Loucy (cell line): ENCODE results near the gene HLA-DMA.

ENCODE experiments used
- H2AFZ ChIP-seq: fragments of 200-600 bp; sonication (generic); 2 replicates; pipeline ENCODE4 v1.6.0; 2016; ENCODE audit warnings: antibody characterized with exemption, mild to moderate bottlenecking, low read length, moderate library complexity
- H3F3A ChIP-seq: fragments of 200-600 bp; 2 replicates; pipeline ENCODE4 v1.6.0; 2016; ENCODE audit warnings: antibody characterized with exemption, low read depth, mild to moderate bottlenecking
- H3K27me3 ChIP-seq: fragments of 200-600 bp; sonication (generic); 2 replicates; pipeline ENCODE4 v1.6.1; 2014; ENCODE audit warnings: low read length, mild to moderate bottlenecking; ENCODE audit not compliant: insufficient read depth, poor library complexity, severe bottlenecking
- H3K36me3 ChIP-seq: fragments of 200-600 bp; sonication (generic); 2 replicates; pipeline ENCODE4 v1.6.1; 2016; ENCODE audit warnings: low read length; ENCODE audit not compliant: insufficient read depth
- H3K4me1 ChIP-seq: fragments of 200-600 bp; sonication (generic); 2 replicates; pipeline ENCODE4 v1.5.1; 2014; ENCODE audit warnings: low read length, mild to moderate bottlenecking; ENCODE audit not compliant: insufficient read depth, poor library complexity, severe bottlenecking
- H3K4me2 ChIP-seq: fragments of 200-600 bp; sonication (generic); 2 replicates; pipeline ENCODE4 v1.6.0; 2014; ENCODE audit warnings: antibody characterized with exemption, low read length, low read depth, mild to moderate bottlenecking; ENCODE audit not compliant: poor library complexity, severe bottlenecking
- H3K4me3 ChIP-seq: fragments of 200-600 bp; sonication (generic); 2 replicates; pipeline ENCODE4 v1.5.1; 2014; ENCODE audit warnings: low read length, mild to moderate bottlenecking, mixed read lengths; ENCODE audit not compliant: poor library complexity, severe bottlenecking
- H3K79me2 ChIP-seq: fragments of 200-600 bp; sonication (generic); 2 replicates; pipeline ENCODE4 v1.6.1; 2014; ENCODE audit warnings: low read length; ENCODE audit not compliant: insufficient read depth
- H3K9ac ChIP-seq: fragments of 200-600 bp; sonication (generic); 2 replicates; pipeline ENCODE4 v1.6.0; 2014; ENCODE audit warnings: mild to moderate bottlenecking, low read depth, low read length, moderate library complexity; ENCODE audit not compliant: poor library complexity, severe bottlenecking
- H3K9me2 ChIP-seq: fragments of 200-600 bp; sonication (generic); replicated peaks from 2 replicates; pipeline ENCODE4 v1.6.1; 2016; ENCODE audit warnings: low read depth, low read length, mixed read lengths
- H3K9me3 ChIP-seq: fragments of 200-600 bp; sonication (generic); 2 replicates; pipeline ENCODE4 v1.6.1; 2014; ENCODE audit warnings: mild to moderate bottlenecking, antibody characterized with exemption, low read length, low read depth; ENCODE audit not compliant: insufficient read depth
- H4K20me1 ChIP-seq: fragments of 200-600 bp; sonication (generic); 2 replicates; pipeline ENCODE4 v1.6.0; 2014; ENCODE audit warnings: antibody characterized with exemption, low read length, mild to moderate bottlenecking; ENCODE audit not compliant: insufficient read depth, poor library complexity, severe bottlenecking
- CTCF ChIP-seq: fragments of 200-600 bp; sonication (generic); conservative IDR thresholded peaks from 2 replicates; pipeline ENCODE4 v1.5.1; 2014; ENCODE audit warnings: mild to moderate bottlenecking, antibody characterized with exemption, low read length
- EZH2phosphoT487 ChIP-seq: fragments of 200-600 bp; IDR thresholded peaks from 2 replicates; pipeline ENCODE4 v1.6.1; 2018; ENCODE audit warnings: antibody characterized with exemption, mild to moderate bottlenecking, moderate library complexity, borderline replicate concordance

Gene HLA-DMA

GRCh38 chr6:32972353-32973143 is 19.7 kb upstream of the HLA-DMA start:
- Histone ChIP-seq H3K79me2 (peaks cover 87% of the 10 kb centered on the region), H3K9ac (peak overlapping the region; percentile 84), H3K36me3 (peaks cover 59% of the 10 kb centered on the region), H3K9me2 (no peaks in the 10 kb centered on the region), H3F3A (peaks cover 9% of the 10 kb centered on the region; the same call in 1 of the 2 replicates), H3K9me3 (no peaks in the 10 kb centered on the region), H3K27me3 (peaks cover 42% of the 10 kb centered on the region), H3K4me3 (peak overlapping the region; percentile 96), H2AFZ (no peak overlapping the region), H3K4me1 (peaks cover 31% of the 10 kb centered on the region), H4K20me1 (peaks cover 54% of the 10 kb centered on the region), H3K4me2 (peak overlapping the region; percentile 93)
- no peak for TF ChIP-seq CTCF
- no peak for TF ChIP-seq EZH2phosphoT487

- H4K20me1 ChIP-seq, result peaks cover 49% of the 10 kb centered on the region
- peaks cover 52% of the 10 kb centered on the region for H3K36me3 ChIP-seq
- peak overlapping the region; percentile 93 for H3K4me2 ChIP-seq
- H3K9ac ChIP-seq, result peak overlapping the region; percentile 100
- no peak overlapping the region for H2AFZ ChIP-seq
- H3K79me2 ChIP-seq, result peaks cover 85% of the 10 kb centered on the region
- no peak for TF ChIP-seq EZH2phosphoT487
- TF ChIP-seq CTCF, result no peak
- peaks cover 42% of the 10 kb centered on the region for H3K27me3 ChIP-seq
- no peaks in the 10 kb centered on the region for H3K9me3 ChIP-seq
- H3K9me2 ChIP-seq, result no peaks in the 10 kb centered on the region
- H3F3A ChIP-seq, result peaks cover 15% of the 10 kb centered on the region; the same call in 1 of the 2 replicates
- peaks cover 29% of the 10 kb centered on the region for H3K4me1 ChIP-seq
- peak overlapping the region; percentile 96 for H3K4me3 ChIP-seq
These were observed 18.9 kb upstream of the HLA-DMA start for GRCh38 chr6:32971581-32972352.

- Histone ChIP-seq H3K4me3 (peak overlapping the region; percentile 96), H3K36me3 (peaks cover 46% of the 10 kb centered on the region), H3K9me3 (no peaks in the 10 kb centered on the region), H3K4me2 (peak overlapping the region; percentile 75), H3F3A (peaks cover 16% of the 10 kb centered on the region; the same call in 1 of the 2 replicates), H4K20me1 (peaks cover 43% of the 10 kb centered on the region), H2AFZ (no peak overlapping the region), H3K9ac (peak overlapping the region; percentile 100), H3K4me1 (peaks cover 29% of the 10 kb centered on the region), H3K79me2 (peaks cover 85% of the 10 kb centered on the region), H3K9me2 (no peaks in the 10 kb centered on the region), H3K27me3 (peaks cover 42% of the 10 kb centered on the region)
- no peak for TF ChIP-seq CTCF
- no peak for TF ChIP-seq EZH2phosphoT487
These were observed 18.3 kb upstream of the HLA-DMA start for GRCh38 chr6:32971242-32971580.
